Measurements from ENCODE around the gene VPS26C.

VPS26C gene

GRCh38 chr21:37245151-37245550, 22.0 kb downstream of the VPS26C start:
- no peaks in the 10 kb centered on the region for H3K27me3 ChIP-seq (ENCODE audit: insufficient read depth, low read length)
- no peaks in the 10 kb centered on the region for H3K9me2 ChIP-seq (ENCODE audit: low read depth, low read length)
- no peak overlapping the region for H3K27ac ChIP-seq (ENCODE audit: low read depth, low read length, poor library complexity, severe bottlenecking)
- no peaks in the 10 kb centered on the region for H3K9me3 ChIP-seq (ENCODE audit: low read length)
- H4K20me1 ChIP-seq (ENCODE audit: insufficient read depth, low read length), result no peaks in the 10 kb centered on the region
- H3F3A ChIP-seq (ENCODE audit: insufficient read depth, low read length), result no peaks in the 10 kb centered on the region
- no peak overlapping the region for H3K4me2 ChIP-seq (ENCODE audit: low read length)
- H3K4me1 ChIP-seq (ENCODE audit: insufficient read depth, low read length, severe bottlenecking), result no peaks in the 10 kb centered on the region
- H3K36me3 ChIP-seq (ENCODE audit: insufficient read depth, low read length), result peaks cover 22% of the 10 kb centered on the region; the same call in 1 of the 2 replicates
- no peak overlapping the region for H3K4me3 ChIP-seq (ENCODE audit: low read depth, low read length, poor library complexity, severe bottlenecking)
- no peak overlapping the region for H3K9ac ChIP-seq (ENCODE audit: low read length)
- H3K79me2 ChIP-seq (ENCODE audit: insufficient read depth, low read length), result peaks cover 51% of the 10 kb centered on the region
- no peak overlapping the region for H2AFZ ChIP-seq (ENCODE audit: low read length)
- TF ChIP-seq, protein P1, sequence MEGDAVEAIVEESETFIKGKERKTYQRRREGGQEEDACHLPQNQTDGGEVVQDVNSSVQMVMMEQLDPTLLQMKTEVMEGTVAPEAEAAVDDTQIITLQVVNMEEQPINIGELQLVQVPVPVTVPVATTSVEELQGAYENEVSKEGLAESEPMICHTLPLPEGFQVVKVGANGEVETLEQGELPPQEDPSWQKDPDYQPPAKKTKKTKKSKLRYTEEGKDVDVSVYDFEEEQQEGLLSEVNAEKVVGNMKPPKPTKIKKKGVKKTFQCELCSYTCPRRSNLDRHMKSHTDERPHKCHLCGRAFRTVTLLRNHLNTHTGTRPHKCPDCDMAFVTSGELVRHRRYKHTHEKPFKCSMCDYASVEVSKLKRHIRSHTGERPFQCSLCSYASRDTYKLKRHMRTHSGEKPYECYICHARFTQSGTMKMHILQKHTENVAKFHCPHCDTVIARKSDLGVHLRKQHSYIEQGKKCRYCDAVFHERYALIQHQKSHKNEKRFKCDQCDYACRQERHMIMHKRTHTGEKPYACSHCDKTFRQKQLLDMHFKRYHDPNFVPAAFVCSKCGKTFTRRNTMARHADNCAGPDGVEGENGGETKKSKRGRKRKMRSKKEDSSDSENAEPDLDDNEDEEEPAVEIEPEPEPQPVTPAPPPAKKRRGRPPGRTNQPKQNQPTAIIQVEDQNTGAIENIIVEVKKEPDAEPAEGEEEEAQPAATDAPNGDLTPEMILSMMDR (IDR thresholded peaks at IDR 0.05; ENCODE audit: low read length), result no peak
- no peak for TF ChIP-seq EZH2 (IDR thresholded peaks at IDR 0.05; ENCODE audit: borderline replicate concordance, low read length)

DNA sequence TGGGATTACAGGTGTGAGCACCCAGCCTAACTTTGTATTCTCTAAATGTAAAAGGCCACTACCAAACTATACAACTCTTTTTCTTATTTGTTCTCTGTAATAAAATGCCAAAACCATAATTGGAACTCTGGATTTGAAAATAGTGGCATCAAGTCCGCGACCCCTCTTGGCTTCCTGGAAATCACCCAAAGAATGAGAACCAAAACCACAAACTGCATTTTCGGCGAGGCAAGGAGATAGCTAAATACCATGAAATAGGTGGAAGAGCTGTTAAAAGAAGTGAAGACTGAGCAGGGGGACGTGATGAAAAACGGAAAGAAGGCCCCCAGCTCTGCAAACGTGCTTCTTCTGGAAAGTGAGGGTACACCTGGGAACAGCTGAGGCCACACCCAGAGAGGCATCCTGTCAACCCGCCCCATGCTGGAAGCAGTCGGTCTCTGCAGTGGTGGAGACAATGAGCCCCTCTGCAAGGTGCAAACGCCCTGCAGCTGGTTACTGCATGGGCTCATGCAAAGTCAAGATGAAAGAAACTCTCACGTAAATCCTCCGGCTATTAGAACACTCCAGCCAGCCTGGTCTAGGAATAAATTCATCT, 22.5 kb downstream of the VPS26C start:
- Histone ChIP-seq H2AFZ (ENCODE audit: low read length) (no peak overlapping the region), H3K27me3 (ENCODE audit: insufficient read depth, low read length) (no peaks in the 10 kb centered on the region), H3K79me2 (ENCODE audit: insufficient read depth, low read length) (peaks cover 49% of the 10 kb centered on the region), H3K9me2 (ENCODE audit: low read depth, low read length) (no peaks in the 10 kb centered on the region), H3F3A (ENCODE audit: insufficient read depth, low read length) (no peaks in the 10 kb centered on the region), H3K4me2 (ENCODE audit: low read length) (no peak overlapping the region), H3K4me3 (ENCODE audit: low read depth, low read length, poor library complexity, severe bottlenecking) (no peak overlapping the region), H3K4me1 (ENCODE audit: insufficient read depth, low read length, severe bottlenecking) (no peaks in the 10 kb centered on the region), H3K9me3 (ENCODE audit: low read length) (no peaks in the 10 kb centered on the region), H3K36me3 (ENCODE audit: insufficient read depth, low read length) (peaks cover 28% of the 10 kb centered on the region; the same call in 1 of the 2 replicates), H3K27ac (ENCODE audit: low read depth, low read length, poor library complexity, severe bottlenecking) (no peak overlapping the region), H4K20me1 (ENCODE audit: insufficient read depth, low read length) (no peaks in the 10 kb centered on the region), H3K9ac (ENCODE audit: low read length) (no peak overlapping the region)
- TF ChIP-seq, protein P1 (IDR thresholded peaks at IDR 0.05; ENCODE audit: low read length), result no peak
- TF ChIP-seq EZH2 (IDR thresholded peaks at IDR 0.05; ENCODE audit: borderline replicate concordance, low read length), result no peak

DNA sequence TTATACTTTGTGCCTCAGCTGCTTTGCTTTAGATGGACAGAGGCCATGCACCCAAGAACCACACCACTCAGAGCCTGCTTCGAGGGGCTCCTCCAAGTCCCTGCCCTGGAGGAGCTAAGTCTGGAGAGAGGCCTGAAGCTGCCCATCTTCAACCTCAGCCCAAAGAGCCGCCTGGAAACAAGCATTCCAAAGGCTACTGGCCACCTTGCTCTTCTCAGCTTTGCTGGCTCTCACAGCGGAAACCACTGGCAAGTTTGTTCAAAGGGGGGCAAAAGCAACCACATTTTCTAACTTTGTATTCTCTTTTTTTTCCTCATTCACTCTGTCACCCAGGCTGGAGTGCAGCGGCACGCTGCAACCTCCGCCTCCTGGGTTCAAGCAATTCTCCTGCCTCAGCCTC, 23.2 kb downstream of the VPS26C start:
- Histone ChIP-seq H2AFZ (ENCODE audit: low read length) (no peak overlapping the region), H3K79me2 (ENCODE audit: insufficient read depth, low read length) (peaks cover 42% of the 10 kb centered on the region), H3K4me2 (ENCODE audit: low read length) (no peak overlapping the region)

More for the DNA sequence above, 23.2 kb downstream of the VPS26C start:
- Histone ChIP-seq H3K36me3 (ENCODE audit: insufficient read depth, low read length) (peaks cover 33% of the 10 kb centered on the region; the same call in 1 of the 2 replicates), H3K4me1 (ENCODE audit: insufficient read depth, low read length, severe bottlenecking) (no peaks in the 10 kb centered on the region), H3K4me3 (ENCODE audit: low read depth, low read length, poor library complexity, severe bottlenecking) (no peak overlapping the region), H3K9me3 (ENCODE audit: low read length) (no peaks in the 10 kb centered on the region), H4K20me1 (ENCODE audit: insufficient read depth, low read length) (no peaks in the 10 kb centered on the region), H3K9me2 (ENCODE audit: low read depth, low read length) (no peaks in the 10 kb centered on the region), H3F3A (ENCODE audit: insufficient read depth, low read length) (no peaks in the 10 kb centered on the region), H3K9ac (ENCODE audit: low read length) (no peak overlapping the region), H3K27me3 (ENCODE audit: insufficient read depth, low read length) (no peaks in the 10 kb centered on the region), H3K27ac (ENCODE audit: low read depth, low read length, poor library complexity, severe bottlenecking) (no peak overlapping the region)
- TF ChIP-seq EZH2 (IDR thresholded peaks at IDR 0.05; ENCODE audit: borderline replicate concordance, low read length), result no peak
- TF ChIP-seq, protein P1 (IDR thresholded peaks at IDR 0.05; ENCODE audit: low read length), result no peak
